ENCODE measurements around the gene DBI.
A peak's percentile ranks its signal among the peaks of the same experiment; 100 is the strongest.
"Not testable (repeated sequence)": the region's sequence is repeated elsewhere in the genome, so short reads cannot be mapped to it uniquely, and the experiment has no call there.

DBI gene

GRCh38 chr2:119402645-119403560 lies 36.1 kb downstream of the DBI start:
- peak; percentile 9 for DNase-seq

- DNase-seq: not testable (repeated sequence)
Measured at GRCh38 chr2:119403618-119404017, 36.8 kb downstream of the DBI start.

GRCh38 chr2:119405151-119405550 lies 38.4 kb downstream of the DBI start:
- no peak for DNase-seq

GRCh38 chr2:119407430-119408220 lies 40.8 kb downstream of the DBI start:
- peak; percentile 55 for DNase-seq

GRCh38 chr2:119408221-119408619 lies 41.4 kb downstream of the DBI start:
- no peak for DNase-seq

- no peak for DNase-seq
Measured at GRCh38 chr2:119409506-119409905, 42.7 kb downstream of the DBI start.

GRCh38 chr2:119414894-119415293 lies 48.1 kb downstream of the DBI start:
- DNase-seq: no peak

- DNase-seq: no peak
Measured at GRCh38 chr2:119415630-119416029, 48.9 kb downstream of the DBI start.

- no peak for DNase-seq
Measured at GRCh38 chr2:119416299-119416923, 49.6 kb downstream of the DBI start.

GRCh38 chr2:119417908-119418307 lies 51.1 kb downstream of the DBI start:
- DNase-seq: no peak

GRCh38 chr2:119419065-119419464 lies 52.3 kb downstream of the DBI start:
- peak; percentile 24 for DNase-seq

- no peak for DNase-seq
Measured at GRCh38 chr2:119419803-119420508, 53.2 kb downstream of the DBI start.

- DNase-seq: no peak
Measured at GRCh38 chr2:119421304-119421703, 54.5 kb downstream of the DBI start.

GRCh38 chr2:119421741-119422140 lies 55.0 kb downstream of the DBI start:
- no peak for DNase-seq

All from fibroblast of upper back skin (primary cell).